NCI-H748 treated with DMSO at 0.1 percent for 48 hours (cell line): Measurements from ENCODE around the gene MTOR.

Experiments
- DNase-seq: peaks from one replicate; lab custom pipeline; 2025; lab: John Stamatoyannopoulos, UW

MTOR gene

GRCh38 chr1:11150326-11150725, 112.0 kb downstream of the MTOR start:
- no peak for DNase-seq

GRCh38 chr1:11147197-11147770, 115.1 kb downstream of the MTOR start:
- DNase-seq: no peak

GRCh38 chr1:11145741-11146140, 116.6 kb downstream of the MTOR start:
- DNase-seq: no peak

DNA sequence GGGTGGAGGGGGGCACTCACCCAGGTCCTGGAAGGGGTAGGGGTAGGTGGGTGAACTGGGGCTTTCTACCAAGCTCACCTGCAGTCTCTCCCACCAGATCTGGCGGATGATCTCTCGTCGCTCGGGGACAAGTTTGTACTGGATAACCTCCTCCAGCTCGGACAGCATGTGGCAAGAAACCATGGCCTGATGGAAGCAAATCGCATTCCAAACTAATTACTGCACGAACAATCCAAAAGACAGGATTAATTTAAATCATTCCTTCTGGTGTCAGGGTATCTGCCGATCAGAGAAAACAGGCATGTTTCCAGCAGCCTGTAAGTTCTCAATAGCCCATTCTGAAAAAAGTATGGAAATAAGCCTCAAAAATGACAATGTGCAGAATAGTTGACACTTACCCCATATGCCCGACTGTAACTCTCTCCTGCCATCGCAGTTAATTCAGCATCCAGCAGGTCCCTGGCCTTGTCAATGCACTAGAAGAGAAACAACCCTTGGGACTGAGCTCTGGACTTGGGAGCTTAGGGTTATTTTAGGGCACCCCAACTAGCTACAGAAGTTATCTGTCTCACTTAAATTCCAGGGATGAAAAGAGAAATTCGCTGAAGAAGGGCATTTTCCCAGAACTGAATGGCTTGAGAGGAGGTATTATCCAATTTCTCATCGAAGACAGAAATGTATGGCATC, 117.6 kb downstream of the MTOR start:
- DNase-seq: no peak

DNA sequence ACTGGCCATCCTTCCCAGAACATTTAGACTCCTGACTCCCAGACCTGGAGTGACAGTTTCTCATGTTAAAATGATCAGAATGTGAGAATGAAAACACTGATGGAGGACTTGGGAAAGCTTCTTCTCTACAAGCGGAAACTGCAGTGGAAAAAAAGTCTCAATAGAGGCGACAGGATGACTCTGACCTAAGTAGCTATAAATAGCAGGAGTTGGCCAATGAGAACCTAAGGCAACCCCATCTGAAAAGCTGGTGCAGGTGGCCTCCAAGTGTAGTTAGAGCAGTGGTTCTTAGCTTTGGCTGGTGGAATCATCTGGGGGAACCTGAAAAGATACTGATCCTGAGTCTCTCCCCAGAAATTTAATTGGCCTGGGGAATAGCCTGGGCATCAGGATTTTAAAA, 118.4 kb downstream of the MTOR start:
- no peak for DNase-seq

- no peak for DNase-seq
Observed at GRCh38 chr1:11143401-11143800, 119.0 kb downstream of the MTOR start.

DNA sequence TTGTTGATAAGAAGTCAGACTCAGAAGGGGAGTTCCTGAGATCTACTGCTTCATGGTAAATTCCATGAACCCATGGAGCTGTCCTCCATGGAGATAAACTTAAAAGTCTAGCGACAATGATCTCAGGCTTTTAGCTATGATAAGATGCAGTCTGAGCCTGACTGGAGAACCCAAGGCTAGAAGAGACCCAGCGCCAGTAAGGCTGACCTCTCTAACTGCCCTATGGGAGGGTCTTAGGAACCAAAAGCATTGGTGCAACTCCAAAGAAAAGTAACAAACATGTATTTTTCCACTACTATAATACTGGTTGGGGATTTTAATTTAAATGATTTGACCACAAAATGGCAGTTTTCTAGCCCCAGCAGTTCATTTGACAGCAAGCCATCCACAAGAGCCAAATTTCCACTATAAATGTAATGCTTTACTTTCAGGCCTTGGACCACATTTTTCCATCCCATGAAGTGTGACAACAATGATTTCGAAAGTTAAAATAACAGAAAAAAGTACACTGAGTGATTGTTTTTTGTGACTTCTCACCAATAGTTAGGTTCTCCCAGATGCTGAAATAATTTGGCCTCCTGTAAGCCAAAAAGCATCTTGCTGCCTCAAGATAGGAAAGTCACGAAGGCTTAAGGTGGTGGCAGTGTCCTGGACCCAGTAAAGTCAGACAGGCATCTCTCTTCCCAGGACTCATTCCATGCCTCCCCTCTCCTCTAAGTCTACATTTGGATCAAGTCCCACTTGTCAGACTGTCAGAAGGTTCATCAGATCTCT, 119.5 kb downstream of the MTOR start:
- no peak for DNase-seq

- no peak for DNase-seq
Observed at GRCh38 chr1:11138952-11139351, 123.4 kb downstream of the MTOR start.

DNA sequence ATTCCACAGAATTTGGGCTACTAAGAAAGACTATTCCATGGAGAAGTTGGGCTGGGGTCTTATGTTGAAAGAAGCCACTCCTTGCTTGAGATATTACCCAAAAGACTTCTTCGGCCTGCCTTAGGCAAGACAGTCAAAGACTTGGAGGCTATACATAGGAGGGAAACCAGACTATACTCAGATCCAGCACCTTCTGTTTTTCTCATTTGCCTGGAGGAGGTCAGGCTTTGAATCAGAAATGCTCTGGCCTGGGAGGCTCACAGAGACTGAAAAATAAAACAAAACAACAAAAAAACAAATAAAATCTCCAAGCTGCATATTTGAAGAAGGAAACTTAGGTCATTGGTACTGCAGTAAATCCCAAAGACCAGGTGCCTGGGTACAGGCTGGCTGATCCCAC, 124.3 kb downstream of the MTOR start:
- DNase-seq: no peak

DNA sequence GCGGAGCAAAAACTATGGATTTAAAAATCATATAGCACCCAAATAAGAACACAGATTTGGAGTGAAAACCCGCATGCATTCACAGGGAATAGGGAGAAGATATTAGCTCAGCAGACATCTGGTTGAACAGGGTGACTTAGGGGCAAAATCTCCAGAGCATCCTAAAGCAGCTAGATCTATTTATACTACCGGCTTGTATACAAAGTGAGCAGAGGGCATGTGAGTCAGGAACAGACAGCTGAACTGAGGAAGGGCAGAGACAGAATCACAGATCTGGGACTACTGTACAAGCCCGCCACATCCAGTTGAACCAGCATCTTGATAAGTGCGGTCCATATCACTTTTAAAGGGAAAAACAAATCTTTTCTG, 127.5 kb downstream of the MTOR start:
- no peak for DNase-seq

DNA sequence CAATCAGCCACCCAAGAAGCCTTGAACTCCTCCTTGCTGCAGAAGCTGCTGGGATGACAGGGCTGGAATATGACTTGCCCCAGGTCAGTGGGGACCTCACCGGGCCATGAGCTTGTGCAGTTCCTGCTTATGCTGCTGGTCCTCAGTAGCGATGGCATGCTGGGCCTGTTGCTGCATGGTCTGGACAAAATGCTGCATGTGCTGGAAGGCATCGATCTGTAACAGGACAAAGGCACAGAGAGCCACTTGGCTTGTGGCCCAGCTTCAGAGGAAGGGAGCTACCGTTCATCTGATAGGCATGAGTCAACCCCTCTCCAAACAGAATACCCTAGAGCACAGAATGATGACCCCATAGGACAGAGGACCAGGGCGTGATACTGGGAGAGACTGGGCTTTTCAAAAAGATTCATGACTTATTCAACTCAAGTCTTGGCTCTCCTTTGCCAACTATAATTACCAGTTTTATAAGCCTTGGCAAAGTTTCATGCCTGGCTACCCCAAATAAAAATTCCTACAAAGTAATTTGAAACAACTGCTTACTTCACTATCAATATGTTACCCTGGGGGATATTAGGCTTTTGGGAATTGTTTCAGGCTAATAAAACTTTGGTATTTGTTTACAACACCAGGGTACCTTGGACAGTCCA, 128.0 kb downstream of the MTOR start:
- DNase-seq: no peak

DNA sequence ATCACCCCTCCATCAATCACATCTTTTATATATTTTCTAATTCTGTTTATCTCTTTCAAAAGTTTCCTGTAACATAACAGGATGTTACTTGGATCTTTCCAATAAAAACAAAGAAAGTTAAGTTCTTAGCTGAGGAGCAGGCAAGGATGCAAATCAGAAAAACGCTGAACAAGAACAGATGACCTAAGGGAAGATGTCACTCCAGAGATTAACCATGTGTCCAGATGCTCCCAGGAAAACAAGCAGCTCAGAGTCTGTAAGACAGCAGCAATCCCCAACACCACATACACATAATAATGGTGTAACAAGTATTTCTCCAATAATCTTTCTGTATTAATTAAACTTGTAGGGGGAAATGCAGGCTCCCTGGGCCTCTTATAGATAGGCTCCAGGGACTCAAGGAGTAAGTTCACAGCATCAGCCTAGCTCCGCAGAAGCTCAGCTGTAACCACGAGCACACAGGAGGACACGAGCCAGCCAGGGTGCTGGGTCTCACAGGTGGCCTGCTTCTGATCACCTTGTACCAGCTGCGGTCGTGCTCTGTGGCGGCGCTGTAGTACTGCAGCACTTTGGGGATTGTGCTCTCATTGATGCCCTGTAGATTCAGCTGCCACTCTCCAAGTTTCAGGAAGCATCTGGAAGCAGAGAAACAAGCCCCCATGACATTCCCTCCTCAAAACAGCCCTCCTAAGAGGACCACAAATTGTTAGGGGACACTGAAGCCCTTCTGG, 129.6 kb downstream of the MTOR start:
- DNase-seq: no peak

DNA sequence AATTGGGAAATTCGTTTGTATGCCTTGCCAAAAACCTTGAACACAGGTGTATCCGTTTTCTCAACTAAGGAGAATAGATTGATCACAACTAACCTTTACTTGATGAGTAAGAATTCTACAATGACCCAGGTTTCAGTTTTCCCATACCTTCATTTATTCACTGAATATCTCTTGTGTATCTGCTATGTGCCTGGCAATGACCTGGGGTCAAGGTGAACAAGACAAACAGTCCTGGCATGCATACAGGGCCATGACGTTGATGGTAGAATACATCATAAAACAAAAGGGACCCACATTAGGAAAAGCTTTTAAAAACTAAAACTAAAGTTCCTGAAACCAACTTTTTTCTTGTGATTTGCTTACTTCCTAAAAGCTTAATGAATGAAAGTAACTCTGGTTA, 130.5 kb downstream of the MTOR start:
- no peak for DNase-seq

DNA sequence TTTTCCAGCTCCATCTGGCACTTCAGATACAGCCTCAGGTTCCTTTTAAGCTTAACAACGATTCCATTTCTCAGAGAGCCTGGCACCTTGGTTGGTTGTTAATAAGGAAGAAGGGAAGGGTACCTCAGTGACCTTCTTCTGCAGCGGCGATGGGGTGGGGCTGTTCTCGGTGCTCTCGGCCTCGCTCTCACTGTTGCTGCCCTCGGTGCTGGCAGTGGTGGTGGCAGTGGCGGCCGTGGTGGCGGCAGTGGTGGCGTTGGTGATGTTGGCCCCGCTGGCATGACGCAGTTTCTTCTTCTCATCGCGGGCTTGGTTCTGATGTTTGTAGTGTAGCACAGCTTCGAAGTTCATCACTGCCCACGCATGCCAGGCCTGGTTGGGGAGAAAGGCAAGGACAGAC, 131.9 kb downstream of the MTOR start:
- DNase-seq: no peak

GRCh38 chr1:11129649-11130390, 132.5 kb downstream of the MTOR start:
- no peak for DNase-seq

DNA sequence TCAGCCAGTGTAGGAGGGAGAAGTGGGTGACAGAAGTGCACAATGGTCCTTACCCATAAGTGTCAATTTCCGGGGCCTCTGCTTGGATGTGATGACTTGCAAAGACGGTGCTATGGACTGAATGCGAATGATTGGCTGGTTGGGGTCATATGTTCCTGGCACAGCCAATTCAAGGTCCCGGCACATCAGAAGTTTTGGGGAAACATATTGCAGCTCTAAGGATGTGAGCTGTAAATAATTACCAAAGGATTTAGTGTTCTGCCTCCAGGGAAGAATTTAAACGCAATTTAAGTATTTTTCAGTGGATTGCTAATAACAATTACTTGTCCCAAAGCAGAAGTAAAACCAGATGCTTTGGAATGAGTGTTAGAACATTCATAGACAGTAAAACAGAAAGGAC, 135.8 kb downstream of the MTOR start:
- no peak for DNase-seq

- DNase-seq: no peak
Observed at GRCh38 chr1:11125931-11126330, 136.4 kb downstream of the MTOR start.

- DNase-seq: no peak
Observed at GRCh38 chr1:11124965-11125364, 137.4 kb downstream of the MTOR start.

DNA sequence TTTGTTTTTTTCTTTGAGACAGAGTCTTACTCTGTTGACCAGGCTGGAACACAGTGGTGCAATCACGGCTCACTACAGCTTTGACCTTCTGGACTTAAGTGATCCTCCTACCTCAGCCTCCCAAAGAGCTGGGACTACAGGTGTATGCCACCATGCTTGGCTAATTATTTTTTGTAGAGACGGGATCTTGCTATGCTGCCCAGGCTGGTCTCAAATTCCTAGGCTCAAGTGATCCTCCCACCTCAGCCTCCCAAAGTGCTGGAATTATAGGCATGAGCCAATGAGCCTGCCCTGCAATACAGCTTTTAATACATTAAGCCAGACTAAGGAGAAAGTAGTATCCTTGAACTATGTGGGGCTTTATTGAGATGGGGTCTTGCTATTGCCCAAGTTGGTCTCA, 146.0 kb downstream of the MTOR start:
- no peak for DNase-seq

DNA sequence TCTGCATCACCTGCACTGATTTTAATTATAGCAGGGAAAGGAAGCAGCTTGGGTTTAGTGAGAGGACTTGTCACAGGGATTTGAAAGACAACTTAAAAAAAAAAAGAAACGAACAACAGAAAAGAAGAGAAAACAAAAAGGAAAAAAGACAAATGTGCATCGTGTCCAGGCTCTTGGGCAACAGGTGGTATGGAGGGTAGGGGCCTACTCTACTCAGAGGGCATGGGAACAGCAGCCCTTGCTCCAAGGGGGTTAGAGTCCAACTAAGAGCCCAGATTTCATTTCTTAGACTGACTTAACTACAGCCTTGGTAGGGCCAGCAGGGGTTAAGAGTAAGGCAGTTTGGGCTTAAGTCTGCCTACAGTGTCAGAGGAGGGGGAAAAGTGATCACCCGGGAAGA, 147.4 kb downstream of the MTOR start:
- DNase-seq: no peak

DNA sequence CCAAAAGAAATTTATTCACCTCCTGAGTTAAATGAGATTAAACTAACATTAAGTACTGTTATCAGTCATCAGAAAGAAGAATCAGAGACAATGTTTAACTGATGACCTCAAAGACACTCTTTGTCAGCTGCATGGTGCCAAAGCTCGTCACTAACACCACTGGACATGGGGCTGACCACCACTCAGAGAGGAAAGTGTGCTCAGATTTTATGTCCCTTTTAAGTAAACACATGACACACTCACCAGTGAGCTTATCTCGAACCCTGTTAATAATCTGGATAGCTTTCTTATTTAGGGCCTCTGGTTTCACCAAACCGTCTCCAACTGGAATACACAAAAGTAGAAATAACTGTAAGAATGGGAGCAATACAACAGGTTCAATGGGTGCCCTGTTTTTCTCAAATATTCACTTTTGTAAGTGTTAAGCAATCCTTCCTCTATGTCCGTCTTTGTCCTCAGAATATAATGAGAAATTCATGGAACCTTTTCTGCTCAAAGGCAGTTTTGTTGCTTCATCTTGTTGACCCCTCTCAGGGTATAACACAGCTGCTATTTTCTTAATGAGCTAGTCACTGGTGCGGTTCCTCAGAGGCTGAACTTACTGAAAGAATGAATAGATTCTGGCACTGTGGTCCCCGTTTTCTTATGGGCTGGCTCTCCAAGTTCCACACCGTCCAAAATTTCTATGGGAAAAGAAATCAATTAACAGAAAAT, 153.1 kb downstream of the MTOR start:
- no peak for DNase-seq
